ENCODE results near the gene LLGL2. TPM values are rescaled to one million over a fixed set of nuclear protein-coding genes. Genes with fewer than 3 reads are reported as not detected.

The LLGL2 gene
- total RNA-seq, 4 donors from 2014 or later: 6.1 to 12.3 (median 9.1) TPM

DNA sequence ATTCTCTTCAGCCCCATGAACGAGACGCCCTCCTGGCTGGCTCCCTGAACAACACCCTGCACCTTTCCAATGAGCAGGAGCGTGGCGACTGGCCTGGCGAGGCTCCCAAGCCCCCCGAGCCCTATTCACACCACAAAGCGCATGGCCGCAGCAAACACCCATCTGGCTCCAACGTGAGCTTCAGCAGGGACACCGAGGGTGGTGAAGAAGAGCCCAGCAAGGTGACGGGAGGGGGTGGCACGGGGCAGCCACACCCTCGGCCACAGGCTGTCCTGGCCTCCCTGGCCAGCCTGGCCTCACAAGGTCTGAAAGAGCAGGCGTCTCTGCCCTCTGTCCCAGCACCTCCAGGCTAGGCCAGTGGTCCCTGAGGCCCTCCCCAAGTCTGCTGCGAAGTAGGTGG lies 33.8 kb upstream of the LLGL2 start:
- Histone ChIP-seq H3K36me3 (peaks cover 32 to 75% (median 67%) of the 10 kb centered on the region in 4 donors), H3K9me3 (no peaks in the 10 kb centered on the region), H3K27me3 (no peaks in the 10 kb centered on the region), H3K4me1 (peaks cover 35 to 43% (median 41%) of the 10 kb centered on the region in 4 donors), H3K4me3 (no peak overlapping the region), H3K27ac (replicated peaks in 1 of 4) (no peak overlapping the region)
- no peak for DNase-seq (ENCODE audit: extremely low spot score)
- intact Hi-C loops (cut with DNase I): no loop called here
- WGBS: 89% methylated on average over 5 of the region's 15 CpGs
- TF ChIP-seq POLR2AphosphoS5 (IDR thresholded peaks at IDR 0.05): no peak
- no peak for TF ChIP-seq CTCF (IDR thresholded peaks at IDR 0.05)
- TF ChIP-seq EP300 (IDR thresholded peaks at IDR 0.05): no peak
- no peak for TF ChIP-seq POLR2A (IDR thresholded peaks at IDR 0.05; ENCODE audit: low read depth)

DNA sequence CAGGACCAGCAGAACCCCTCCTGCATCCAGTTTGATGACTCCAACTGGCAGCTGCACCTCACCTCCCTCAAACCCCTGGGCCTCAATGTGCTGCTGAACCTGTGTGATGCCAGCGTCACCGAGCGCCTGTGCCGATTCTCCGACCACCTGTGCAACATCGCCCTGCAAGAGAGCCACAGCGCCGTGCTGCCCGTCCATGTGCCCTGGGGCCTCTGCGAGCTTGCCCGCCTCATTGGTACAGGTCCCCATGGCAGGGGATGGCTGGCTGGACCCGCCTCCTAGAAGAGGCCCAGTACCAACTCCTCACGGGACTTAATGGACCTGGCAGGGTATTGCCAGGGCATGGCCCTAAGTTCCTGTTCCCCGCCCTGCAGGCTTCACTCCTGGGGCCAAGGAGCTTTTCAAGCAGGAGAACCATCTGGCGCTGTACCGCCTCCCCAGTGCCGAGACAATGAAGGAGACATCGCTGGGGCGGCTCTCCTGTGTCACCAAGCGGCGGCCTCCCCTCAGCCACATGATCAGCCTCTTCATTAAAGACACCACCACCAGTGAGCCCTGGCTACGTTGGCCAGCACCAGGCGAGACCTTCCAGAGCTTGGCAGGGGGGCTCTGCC lies 32.8 kb upstream of the LLGL2 start:
- H3K27ac ChIP-seq (replicated peaks in 1 of 4): no peak overlapping the region
- intact Hi-C loops (cut with DNase I): no loop called here
- peaks cover 33 to 84% (median 75%) of the 10 kb centered on the region in 4 donors for H3K36me3 ChIP-seq
- peaks cover 25 to 34% (median 32%) of the 10 kb centered on the region in 4 donors for H3K4me1 ChIP-seq
- no peaks in the 10 kb centered on the region for H3K9me3 ChIP-seq
- WGBS: 88% methylated on average over 15 of the region's 23 CpGs
- no peaks in the 10 kb centered on the region for H3K27me3 ChIP-seq
- no peak overlapping the region for H3K4me3 ChIP-seq
- no peak for DNase-seq (ENCODE audit: extremely low spot score)
- TF ChIP-seq POLR2AphosphoS5 (IDR thresholded peaks at IDR 0.05) (no peak), POLR2A (IDR thresholded peaks at IDR 0.05; ENCODE audit: low read depth) (no peak), EP300 (IDR thresholded peaks at IDR 0.05) (no peak), CTCF (IDR thresholded peaks at IDR 0.05) (no peak)

GRCh38 chr17:75493476-75494129 lies 31.9 kb upstream of the LLGL2 start:
- intact Hi-C loops (cut with DNase I): no loop called here
- DNase-seq (ENCODE audit: extremely low spot score): no peak
- peaks cover 33 to 93% (median 84%) of the 10 kb centered on the region in 4 donors for H3K36me3 ChIP-seq
- H3K4me3 ChIP-seq: no peak overlapping the region
- 98% methylated on average over 6 of the region's 23 CpGs for WGBS
- H3K27ac ChIP-seq (replicated peaks in 1 of 4): no peak overlapping the region
- no peaks in the 10 kb centered on the region for H3K27me3 ChIP-seq
- H3K9me3 ChIP-seq: no peaks in the 10 kb centered on the region
- TF ChIP-seq CTCF (IDR thresholded peaks at IDR 0.05): no peak
- no peak for TF ChIP-seq POLR2A (IDR thresholded peaks at IDR 0.05; ENCODE audit: low read depth)
- TF ChIP-seq EP300 (IDR thresholded peaks at IDR 0.05): no peak
- TF ChIP-seq POLR2AphosphoS5 (IDR thresholded peaks at IDR 0.05): no peak
- peaks cover 21 to 31% (median 29%) of the 10 kb centered on the region in 4 donors for H3K4me1 ChIP-seq

GRCh38 chr17:75494326-75494877 lies 31.1 kb upstream of the LLGL2 start:
- no peak for DNase-seq (ENCODE audit: extremely low spot score)
- intact Hi-C loops (cut with DNase I): no loop called here
- peaks cover 28 to 35% (median 32%) of the 10 kb centered on the region in 4 donors for H3K4me1 ChIP-seq
- WGBS: 87% methylated on average over 10 of the region's 14 CpGs
- no peaks in the 10 kb centered on the region for H3K9me3 ChIP-seq
- no peaks in the 10 kb centered on the region for H3K27me3 ChIP-seq
- no peak overlapping the region for H3K4me3 ChIP-seq
- peaks cover 33 to 95% (median 89%) of the 10 kb centered on the region in 4 donors for H3K36me3 ChIP-seq
- no peak overlapping the region for H3K27ac ChIP-seq (replicated peaks in 1 of 4)
- no peak for TF ChIP-seq CTCF (IDR thresholded peaks at IDR 0.05)
- TF ChIP-seq POLR2A (IDR thresholded peaks at IDR 0.05; ENCODE audit: low read depth): no peak
- no peak for TF ChIP-seq EP300 (IDR thresholded peaks at IDR 0.05)
